Measurements from ENCODE around the gene MYH7. TPM values are rescaled to one million over a fixed set of nuclear protein-coding genes. Genes with fewer than 3 reads are reported as not detected.

Gene MYH7
- polyA plus RNA-seq, 4 donors = 0.37 to 8.6 (median 2.6) TPM

GRCh38 chr14:23380976-23381375 is 54.5 kb downstream of the MYH7 start:
- Histone ChIP-seq H3K27ac (ENCODE audit: low read depth in 1 of 3, low read length in 2 of 3) (no peak overlapping the region), H3K4me3 (ENCODE audit: low read depth in 1 of 3, low read length in 3 of 3) (no peak overlapping the region), H3K27me3 (ENCODE audit: control insufficient read depth in 3 of 3, insufficient read depth in 3 of 3, low read length in 3 of 3) (peaks cover 0 to 4% (median 0%) of the 10 kb centered on the region in 3 donors), H3K36me3 (ENCODE audit: control insufficient read depth in 3 of 3, insufficient read depth in 2 of 3, low read depth in 1 of 3, low read length in 3 of 3) (no peaks in the 10 kb centered on the region), H3K9me3 (ENCODE audit: control insufficient read depth in 2 of 2, insufficient read depth in 1 of 2, low read depth in 1 of 2, low read length in 1 of 2) (no peaks in the 10 kb centered on the region), H3K4me1 (ENCODE audit: control insufficient read depth in 3 of 3, insufficient read depth in 2 of 3, low read depth in 1 of 3, low read length in 2 of 3) (peaks cover 0 to 5% (median 3%) of the 10 kb centered on the region in 3 donors)
- DNase-seq (no peak), FAIRE-seq (no peak)
- 71 to 86% (median 85%) methylated on average over 4 of the region's 4 CpGs for WGBS, 3 donors

- WGBS, 3 donors = 26 to 51% (median 37%) methylated on average over 16 of the region's 16 CpGs
- Histone ChIP-seq H3K9me3 (ENCODE audit: control insufficient read depth in 2 of 2, insufficient read depth in 1 of 2, low read depth in 1 of 2, low read length in 1 of 2) (no peaks in the 10 kb centered on the region), H3K27me3 (ENCODE audit: control insufficient read depth in 3 of 3, insufficient read depth in 3 of 3, low read length in 3 of 3) (peaks cover 0 to 4% (median 0%) of the 10 kb centered on the region in 3 donors), H3K27ac (ENCODE audit: low read depth in 1 of 3, low read length in 2 of 3) (no peak overlapping the region), H3K36me3 (ENCODE audit: control insufficient read depth in 3 of 3, insufficient read depth in 2 of 3, low read depth in 1 of 3, low read length in 3 of 3) (no peaks in the 10 kb centered on the region), H3K4me3 (ENCODE audit: low read depth in 1 of 3, low read length in 3 of 3) (no peak overlapping the region), H3K4me1 (ENCODE audit: control insufficient read depth in 3 of 3, insufficient read depth in 2 of 3, low read depth in 1 of 3, low read length in 2 of 3) (peaks cover 0 to 5% (median 3%) of the 10 kb centered on the region in 3 donors)
- FAIRE-seq = no peak
- DNase-seq = peak; percentile 35 to 85
Observed at GRCh38 chr14:23380197-23380914, 55.1 kb downstream of the MYH7 start.

GRCh38 chr14:23379366-23380196 is 55.9 kb downstream of the MYH7 start:
- WGBS, 3 donors = 32 to 41% (median 35%) methylated on average over 12 of the region's 12 CpGs
- peak; percentile 74 to 78 for DNase-seq
- FAIRE-seq = no peak
- no peaks in the 10 kb centered on the region for H3K36me3 ChIP-seq (ENCODE audit: control insufficient read depth in 3 of 3, insufficient read depth in 2 of 3, low read depth in 1 of 3, low read length in 3 of 3)
- no peaks in the 10 kb centered on the region for H3K9me3 ChIP-seq (ENCODE audit: control insufficient read depth in 2 of 2, insufficient read depth in 1 of 2, low read depth in 1 of 2, low read length in 1 of 2)
- no peak overlapping the region for H3K4me3 ChIP-seq (ENCODE audit: low read depth in 1 of 3, low read length in 3 of 3)
- no peak overlapping the region for H3K27ac ChIP-seq (ENCODE audit: low read depth in 1 of 3, low read length in 2 of 3)
- H3K4me1 ChIP-seq (ENCODE audit: control insufficient read depth in 3 of 3, insufficient read depth in 2 of 3, low read depth in 1 of 3, low read length in 2 of 3) = peaks cover 0 to 5% (median 3%) of the 10 kb centered on the region in 3 donors
- peaks cover 0 to 4% (median 0%) of the 10 kb centered on the region in 3 donors for H3K27me3 ChIP-seq (ENCODE audit: control insufficient read depth in 3 of 3, insufficient read depth in 3 of 3, low read length in 3 of 3)

GRCh38 chr14:23378612-23379220 is 56.7 kb downstream of the MYH7 start:
- Histone ChIP-seq H3K9me3 (ENCODE audit: control insufficient read depth in 2 of 2, insufficient read depth in 1 of 2, low read depth in 1 of 2, low read length in 1 of 2) (no peaks in the 10 kb centered on the region), H3K36me3 (ENCODE audit: control insufficient read depth in 3 of 3, insufficient read depth in 2 of 3, low read depth in 1 of 3, low read length in 3 of 3) (no peaks in the 10 kb centered on the region), H3K27me3 (ENCODE audit: control insufficient read depth in 3 of 3, insufficient read depth in 3 of 3, low read length in 3 of 3) (peaks cover 0 to 4% (median 0%) of the 10 kb centered on the region in 3 donors), H3K4me1 (ENCODE audit: control insufficient read depth in 3 of 3, insufficient read depth in 2 of 3, low read depth in 1 of 3, low read length in 2 of 3) (peaks cover 0 to 5% (median 3%) of the 10 kb centered on the region in 3 donors), H3K4me3 (ENCODE audit: low read depth in 1 of 3, low read length in 3 of 3) (no peak overlapping the region), H3K27ac (ENCODE audit: low read depth in 1 of 3, low read length in 2 of 3) (no peak overlapping the region)
- WGBS, 3 donors = 83 to 87% (median 85%) methylated on average over 11 of the region's 11 CpGs
- DNase-seq (no peak), FAIRE-seq (no peak)

- WGBS, 3 donors = 84 to 87% (median 86%) methylated on average over 14 of the region's 14 CpGs
- Histone ChIP-seq H3K27me3 (ENCODE audit: control insufficient read depth in 3 of 3, insufficient read depth in 3 of 3, low read length in 3 of 3) (peaks cover 0 to 4% (median 0%) of the 10 kb centered on the region in 3 donors), H3K9me3 (ENCODE audit: control insufficient read depth in 2 of 2, insufficient read depth in 1 of 2, low read depth in 1 of 2, low read length in 1 of 2) (no peaks in the 10 kb centered on the region), H3K27ac (ENCODE audit: low read depth in 1 of 3, low read length in 2 of 3) (no peak overlapping the region), H3K4me3 (ENCODE audit: low read depth in 1 of 3, low read length in 3 of 3) (no peak overlapping the region), H3K36me3 (ENCODE audit: control insufficient read depth in 3 of 3, insufficient read depth in 2 of 3, low read depth in 1 of 3, low read length in 3 of 3) (no peaks in the 10 kb centered on the region), H3K4me1 (ENCODE audit: control insufficient read depth in 3 of 3, insufficient read depth in 2 of 3, low read depth in 1 of 3, low read length in 2 of 3) (peaks cover 0 to 5% (median 3%) of the 10 kb centered on the region in 3 donors)
- FAIRE-seq (no peak), DNase-seq (no peak)
Observed at GRCh38 chr14:23377573-23378563, 57.6 kb downstream of the MYH7 start.

- Histone ChIP-seq H3K4me1 (ENCODE audit: control insufficient read depth in 3 of 3, insufficient read depth in 2 of 3, low read depth in 1 of 3, low read length in 2 of 3) (peaks cover 0 to 5% (median 3%) of the 10 kb centered on the region in 3 donors), H3K9me3 (ENCODE audit: control insufficient read depth in 2 of 2, insufficient read depth in 1 of 2, low read depth in 1 of 2, low read length in 1 of 2) (no peaks in the 10 kb centered on the region), H3K36me3 (ENCODE audit: control insufficient read depth in 3 of 3, insufficient read depth in 2 of 3, low read depth in 1 of 3, low read length in 3 of 3) (no peaks in the 10 kb centered on the region), H3K27me3 (ENCODE audit: control insufficient read depth in 3 of 3, insufficient read depth in 3 of 3, low read length in 3 of 3) (peaks cover 0 to 4% (median 0%) of the 10 kb centered on the region in 3 donors), H3K27ac (ENCODE audit: low read depth in 1 of 3, low read length in 2 of 3) (no peak overlapping the region), H3K4me3 (ENCODE audit: low read depth in 1 of 3, low read length in 3 of 3) (no peak overlapping the region)
- 62 to 82% (median 76%) methylated on average over 11 of the region's 11 CpGs for WGBS, 3 donors
- DNase-seq (no peak), FAIRE-seq (no peak)
Observed at GRCh38 chr14:23377198-23377550, 58.3 kb downstream of the MYH7 start.

GRCh38 chr14:23376482-23377197 is 58.8 kb downstream of the MYH7 start, which contains the start of gene CMTM5:
Gene CMTM5 (plus strand): TSS chr14:23377046. CDS start chr14:23377252, 206 bp downstream.
- Histone ChIP-seq H3K4me3 (ENCODE audit: low read depth in 1 of 3, low read length in 3 of 3) (no peak within 1 kb of the TSS), H3K36me3 (ENCODE audit: control insufficient read depth in 3 of 3, insufficient read depth in 2 of 3, low read depth in 1 of 3, low read length in 3 of 3) (no peaks in the 10 kb centered on the region), H3K27me3 (ENCODE audit: control insufficient read depth in 3 of 3, insufficient read depth in 3 of 3, low read length in 3 of 3) (peaks cover 0 to 4% (median 0%) of the 10 kb centered on the region in 3 donors), H3K27ac (ENCODE audit: low read depth in 1 of 3, low read length in 2 of 3) (no peak within 1 kb of the TSS), H3K4me1 (ENCODE audit: control insufficient read depth in 3 of 3, insufficient read depth in 2 of 3, low read depth in 1 of 3, low read length in 2 of 3) (peaks cover 0 to 5% (median 3%) of the 10 kb centered on the region in 3 donors), H3K9me3 (ENCODE audit: control insufficient read depth in 2 of 2, insufficient read depth in 1 of 2, low read depth in 1 of 2, low read length in 1 of 2) (no peaks in the 10 kb centered on the region)
- DNase-seq = no peak
- 63 to 79% (median 76%) methylated on average over 13 of the region's 13 CpGs for WGBS, 3 donors
- no peak for FAIRE-seq

All from small intestine (tissue), 7 donors.